Hematopoietic multipotent progenitor cell treated with erythropoietin and hydrocortisone succinate and interleukin-3 and kit ligand, for 4 days (in vitro differentiated cells): ENCODE data around the gene ABCA1.
"Not testable (repeated sequence)": the region's sequence is repeated elsewhere in the genome, so short reads cannot be mapped to it uniquely, and the experiment has no call there.

Experiments used
- DNase-seq: peaks from one replicate; pipeline ENCODE4 v3.0.0-alpha.2; 2015

The ABCA1 gene

GRCh38 chr9:104868687-104869404 lies 59.1 kb downstream of the ABCA1 start:
- DNase-seq, result peak; percentile 76

DNA sequence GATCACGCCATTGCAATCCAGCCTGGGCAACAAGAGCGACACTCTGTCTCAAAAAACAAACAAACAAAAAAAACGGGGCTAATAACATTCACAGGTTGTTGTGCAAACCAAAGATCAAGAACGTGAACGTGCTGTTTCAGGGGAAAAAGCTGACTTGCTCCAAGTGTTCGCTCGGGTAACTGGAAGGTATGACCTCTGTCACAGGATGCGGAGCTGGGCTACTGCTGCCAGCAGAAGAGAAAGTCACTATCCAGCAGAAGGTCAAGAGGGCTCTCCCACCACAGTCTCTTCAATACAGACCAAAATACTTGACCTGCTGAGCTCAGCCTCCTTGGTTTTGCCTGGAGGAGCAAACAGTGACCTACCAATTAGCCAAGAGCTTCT lies 59.7 kb downstream of the ABCA1 start:
- DNase-seq, result no peak

DNA sequence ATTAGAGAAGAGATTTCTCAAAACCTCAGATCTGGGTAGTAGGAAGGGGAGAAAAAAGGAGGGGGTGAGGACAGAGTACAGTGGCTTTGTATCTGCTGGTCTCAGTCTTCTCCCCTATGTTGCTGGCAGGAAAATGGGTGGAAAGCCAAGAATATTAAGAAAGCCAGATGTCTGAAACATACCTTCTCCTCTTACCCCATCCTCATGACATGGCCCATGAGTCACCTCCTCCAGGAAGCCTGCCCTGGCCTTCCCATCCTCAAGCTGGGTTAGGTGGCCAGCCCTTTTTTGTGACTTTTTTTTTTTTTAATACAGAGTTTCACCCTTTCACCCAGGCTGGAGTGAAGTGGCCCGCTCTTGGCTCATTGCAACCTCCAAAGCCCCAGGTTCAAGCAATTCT lies 61.8 kb downstream of the ABCA1 start:
- no peak for DNase-seq

DNA sequence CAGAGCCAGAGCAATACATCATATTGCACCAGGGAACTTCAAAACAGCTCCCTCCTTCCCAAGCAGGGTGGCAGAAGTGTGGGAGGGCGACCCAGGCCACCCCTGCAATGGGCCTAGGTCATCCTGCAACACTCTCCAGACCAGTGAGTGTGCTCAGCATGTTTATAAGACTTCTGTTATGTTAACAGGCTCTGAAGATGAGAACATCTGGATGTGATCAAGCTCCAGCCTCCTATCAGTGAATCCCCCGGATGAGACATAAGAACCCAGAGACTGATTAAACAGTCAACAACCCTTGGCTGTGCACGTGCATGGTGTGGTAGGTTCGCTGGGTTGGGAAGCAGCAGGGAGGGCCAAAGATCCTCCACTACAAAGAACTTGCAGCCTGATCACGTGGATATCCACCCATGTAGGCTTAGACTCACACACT lies 63.3 kb downstream of the ABCA1 start:
- DNase-seq, result no peak

- peak; percentile 89 for DNase-seq
Measured at GRCh38 chr9:104863180-104863883, 64.6 kb downstream of the ABCA1 start.

DNA sequence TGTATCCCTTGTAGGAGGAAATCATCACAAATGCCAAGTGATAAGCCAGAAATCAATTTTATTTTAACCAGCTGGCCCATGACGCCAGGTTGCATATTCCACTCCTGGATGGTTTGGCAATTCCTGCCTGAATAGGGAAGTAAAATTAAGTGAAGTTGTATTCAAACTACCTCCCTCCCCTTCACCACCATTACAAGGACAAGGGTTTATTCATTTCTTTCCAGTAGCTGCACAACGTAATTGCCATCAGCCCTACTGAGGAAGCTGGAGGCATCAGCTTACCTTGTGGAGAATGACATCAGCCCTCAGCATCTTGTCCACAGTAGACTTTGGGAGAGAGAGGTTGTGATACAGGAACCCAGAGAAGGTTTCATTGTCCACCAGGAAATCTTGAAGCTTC lies 66.6 kb downstream of the ABCA1 start:
- no peak for DNase-seq

GRCh38 chr9:104860263-104860662 lies 67.7 kb downstream of the ABCA1 start:
- DNase-seq, result peak; percentile 87

DNA sequence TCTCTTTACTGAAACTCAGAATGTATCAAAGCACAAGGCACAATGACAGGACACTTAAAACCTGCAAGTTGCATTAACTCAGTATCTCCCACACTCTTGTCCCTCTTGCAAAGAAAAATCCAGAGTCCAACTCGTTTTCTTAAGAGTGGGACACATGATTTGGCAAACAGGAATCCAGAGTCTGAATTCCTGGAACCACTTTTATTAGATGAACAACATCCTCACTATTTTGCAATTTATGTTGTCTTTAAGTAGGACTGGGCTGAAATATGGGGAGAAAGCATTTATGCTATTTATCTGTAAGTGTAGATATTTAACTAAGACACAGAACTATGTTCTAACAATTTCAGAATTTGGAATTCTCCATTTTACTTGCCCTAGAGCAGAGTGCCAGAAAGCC lies 69.1 kb downstream of the ABCA1 start:
- DNase-seq, result no peak

GRCh38 chr9:104858271-104858670 lies 69.7 kb downstream of the ABCA1 start:
- DNase-seq, result no peak

- DNase-seq, result no peak
Measured at GRCh38 chr9:104856413-104856941, 71.5 kb downstream of the ABCA1 start.

- DNase-seq, result no peak
Measured at GRCh38 chr9:104855807-104856206, 72.1 kb downstream of the ABCA1 start.

- not testable (repeated sequence) for DNase-seq
Measured at GRCh38 chr9:104855258-104855657, 72.7 kb downstream of the ABCA1 start.

GRCh38 chr9:104854613-104855012 lies 73.3 kb downstream of the ABCA1 start:
- DNase-seq, result no peak

- DNase-seq, result no peak
Measured at GRCh38 chr9:104853683-104854082, 74.3 kb downstream of the ABCA1 start.

- DNase-seq, result no peak
Measured at GRCh38 chr9:104853159-104853558, 74.8 kb downstream of the ABCA1 start.

DNA sequence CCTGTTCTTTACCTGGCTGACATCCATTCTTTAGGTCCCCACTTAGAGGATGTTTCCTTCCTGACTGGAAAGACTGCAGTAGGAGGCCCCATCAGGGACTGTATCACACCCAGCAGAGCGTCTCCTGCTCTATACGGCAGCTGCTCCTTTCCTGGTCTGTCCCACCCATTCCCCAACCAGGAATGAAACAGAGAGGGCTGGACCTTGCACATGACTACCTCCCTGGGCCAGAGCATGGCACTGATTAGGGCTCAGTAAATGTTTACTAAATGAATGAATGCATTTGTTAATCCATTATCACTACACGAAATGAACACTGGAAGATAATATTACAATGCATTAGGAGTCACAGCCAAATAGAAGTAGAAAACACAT lies 76.4 kb downstream of the ABCA1 start:
- DNase-seq, result no peak

DNA sequence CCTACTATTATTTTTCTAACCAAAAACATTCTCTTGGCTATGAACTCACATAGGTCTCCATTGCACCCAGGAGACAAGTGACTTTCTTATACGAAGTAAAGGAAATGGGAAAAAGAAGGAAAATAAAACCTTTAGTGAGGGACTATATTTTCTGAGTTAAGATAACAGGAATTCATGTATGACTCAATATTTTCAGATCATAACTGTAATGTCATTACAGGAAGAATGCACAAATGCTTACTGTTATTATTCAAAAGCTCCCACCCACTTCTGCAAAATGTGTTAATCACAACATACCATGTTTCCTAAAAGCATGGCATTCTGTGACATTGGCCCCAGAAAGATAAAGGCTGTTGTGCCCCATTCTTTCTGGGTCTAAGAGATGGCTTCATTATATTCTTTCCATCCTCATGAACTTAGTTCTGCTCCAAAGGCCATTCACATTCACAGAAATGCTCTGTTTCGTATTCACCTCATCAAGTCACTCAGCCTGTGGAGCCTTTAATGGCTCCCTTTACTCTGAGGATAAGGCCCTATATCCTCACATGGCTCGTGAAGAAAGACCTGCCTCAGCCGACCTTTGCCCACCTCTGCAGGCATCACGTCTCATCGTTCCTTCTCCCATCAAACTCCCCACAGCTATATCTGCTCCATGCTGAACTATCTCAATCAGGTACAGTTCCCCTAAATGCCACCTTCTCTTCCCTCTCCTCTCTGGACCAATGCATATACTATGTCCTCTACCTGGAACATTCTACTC lies 77.0 kb downstream of the ABCA1 start:
- DNase-seq, result peak; percentile 70

- no peak for DNase-seq
Measured at GRCh38 chr9:104849023-104849422, 78.9 kb downstream of the ABCA1 start.

DNA sequence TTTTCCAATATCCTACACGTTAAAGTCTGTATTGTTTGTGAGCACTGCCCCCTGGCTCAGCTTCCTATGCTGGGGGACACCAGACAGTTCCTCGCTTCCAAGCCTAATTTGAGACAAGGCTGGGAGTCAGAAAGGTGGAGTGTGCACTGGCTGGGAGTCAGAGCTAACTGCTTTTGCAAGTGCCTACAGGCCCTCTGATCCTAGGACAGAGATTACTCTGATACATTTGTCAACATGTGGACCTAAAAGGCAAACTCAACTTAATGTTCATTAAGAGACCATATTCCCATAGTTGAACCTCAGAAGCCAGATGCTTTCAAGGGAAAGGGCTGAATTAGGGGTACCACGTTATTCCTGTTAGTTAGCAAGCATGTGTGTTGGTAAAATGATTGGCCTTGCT lies 83.2 kb downstream of the ABCA1 start:
- no peak for DNase-seq

- DNase-seq, result no peak
Measured at GRCh38 chr9:104843644-104844240, 84.2 kb downstream of the ABCA1 start.

- no peak for DNase-seq
Measured at GRCh38 chr9:104842698-104843097, 85.3 kb downstream of the ABCA1 start.

DNA sequence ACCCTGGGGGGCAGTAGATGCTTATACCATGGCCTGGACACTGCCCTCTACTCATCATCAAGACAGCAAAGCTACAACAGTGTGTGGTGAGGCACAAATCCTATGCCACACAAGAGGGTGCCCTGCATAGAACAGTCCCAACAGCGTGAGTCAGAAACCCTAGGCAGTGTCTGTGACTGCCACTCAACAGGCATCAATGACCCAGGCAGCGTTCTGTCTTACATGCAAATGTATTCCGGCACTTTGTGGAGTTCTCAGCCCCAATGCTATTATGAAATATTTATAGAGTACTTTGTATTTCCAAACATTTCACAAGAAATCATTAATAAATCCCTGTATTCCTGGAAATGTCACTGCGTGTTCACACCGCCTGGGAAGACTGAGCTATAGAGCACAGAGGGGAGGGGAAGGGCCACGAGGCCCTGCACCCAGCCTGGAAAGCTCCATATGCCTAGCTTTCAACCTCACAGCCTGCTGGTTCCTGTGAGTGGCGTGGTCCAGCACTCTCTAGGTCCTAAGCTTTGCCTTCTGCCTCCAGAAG lies 86.3 kb downstream of the ABCA1 start:
- DNase-seq, result no peak

DNA sequence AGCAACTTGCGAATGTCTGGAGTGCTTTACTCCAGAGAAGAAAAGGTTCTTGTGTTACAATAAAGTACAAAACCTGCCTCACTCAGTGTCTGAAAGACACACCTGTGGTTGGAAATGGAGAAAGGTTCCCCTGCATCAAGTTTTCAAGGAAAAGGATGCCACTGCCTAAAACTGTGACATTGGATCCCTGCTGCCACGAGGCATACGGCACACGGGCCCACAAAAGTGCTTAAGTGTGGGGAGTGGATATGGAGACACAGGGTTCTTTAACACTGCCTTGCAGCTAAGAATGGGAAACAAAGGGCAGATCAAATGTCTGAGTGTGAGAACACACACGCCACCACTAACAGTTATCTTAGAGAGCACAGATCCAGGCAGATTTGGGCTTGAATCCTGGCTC lies 89.0 kb downstream of the ABCA1 start:
- DNase-seq, result no peak
